HCT116 (cell line): Measurements from ENCODE around the gene TBL2. TPM values are rescaled to one million over a fixed set of nuclear protein-coding genes. Genes with fewer than 3 reads are reported as not detected.
A peak's percentile ranks its signal among the peaks of the same experiment; 100 is the strongest.

Experiments
- ATAC-seq: fragments of 200-7000 bp; cut with Tn5 transposase; 2 replicates; pipeline ENCODE4 v1.9.1; 2020; ENCODE audit warnings: mild to moderate bottlenecking, moderate library complexity
- BruUV-seq: library from RNA; stranded (reverse); fragments of 400-500 nt; replicated peaks from 2 replicates; lab custom pipeline; 2021; lab: Mats Ljungman, UMichigan
- CTCF ChIA-PET: fragments of 300-600 bp; sonication (Branson Sonifier 250); formaldehyde crosslinking; loops from one replicate; lab custom pipeline; 2021; ENCODE audit warnings: antibody characterized with exemption; lab: Charles Lee
- POLR2A ChIA-PET: fragments of 300-600, 350-600 bp; sonication (Branson Sonifier 250); formaldehyde crosslinking; loops from one replicate; lab custom pipeline; 2021; ENCODE audit warnings: antibody characterized with exemption; lab: Charles Lee
- RAD21 ChIA-PET, 2 experiments: fragments of 300-600 bp; sonication (Branson Sonifier 250); formaldehyde crosslinking; loops; one replicate each; lab custom pipeline; 2023; ENCODE audit warnings: low total read pairs in 2 of 2; ENCODE audit not compliant: uncharacterized antibody in 2 of 2, unreplicated experiment in 2 of 2, low non-redundant PET in 1 of 2; lab: Charles Lee
- DNase-seq: peaks from one replicate; pipeline ENCODE4 v3.0.0-alpha.2; 2010; ENCODE audit warnings: low read depth, low spot score
- H2AFZ ChIP-seq: fragments of 200-600 bp; shearing (Covaris generic), sonication (generic); 2 replicates; pipeline ENCODE4 v1.6.1; 2017; ENCODE audit warnings: low read depth, mixed run types, mixed read lengths, antibody characterized with exemption, low read length; ENCODE audit not compliant: poor library complexity, severe bottlenecking
- H3K27ac ChIP-seq: 2 replicates; pipeline ENCODE4 v1.5.1; 2012; ENCODE audit warnings: low read depth, low read length
- H3K27me3 ChIP-seq: fragments of 200-600 bp; sonication (generic); 2 replicates; pipeline ENCODE4 v1.6.1; 2016; ENCODE audit warnings: mixed run types, low read length, mixed read lengths; ENCODE audit not compliant: insufficient read depth
- H3K36me3 ChIP-seq, 2 experiments: fragments of 200-500 bp in 1 of 2; fragments of 200-600 bp in 1 of 2; sonication (Bioruptor generic) in 1 of 2; sonication (generic) in 1 of 2; 2 replicates each; pipeline versions ENCODE4 v1.5.1 to v1.6.1; 2014 to 2016; ENCODE audit warnings: low read length in 2 of 2, inconsistent platforms in 1 of 2, mixed read lengths in 1 of 2, mixed run types in 1 of 2; ENCODE audit not compliant: insufficient read depth in 2 of 2, control insufficient read depth in 1 of 2
- H3K4me1 ChIP-seq, 2 experiments: fragments of 200-600 bp in 1 of 2; sonication (generic) in 1 of 2; 2 replicates each; pipeline versions ENCODE4 v1.5.1 to v1.6.1; 2012 to 2017; ENCODE audit warnings: low read length in 2 of 2, inconsistent platforms in 1 of 2, mild to moderate bottlenecking in 1 of 2, mixed read lengths in 1 of 2, mixed run types in 1 of 2, moderate library complexity in 1 of 2; ENCODE audit not compliant: insufficient read depth in 2 of 2, control insufficient read depth in 1 of 2
- H3K4me2 ChIP-seq: fragments of 200-600 bp; sonication (generic); 2 replicates; pipeline ENCODE4 v1.6.1; 2017; ENCODE audit warnings: mixed run types, low read length, mixed read lengths
- H3K4me3 ChIP-seq, 2 experiments: fragments of 200-600 bp in 1 of 2; sonication (generic) in 1 of 2; replicated peaks in 1 of 2; 2 replicates each; pipeline ENCODE4 v1.5.1; 2011 to 2016; ENCODE audit warnings: low read length in 2 of 2, control low read depth in 1 of 2, low read depth in 1 of 2, mild to moderate bottlenecking in 1 of 2, mixed read lengths in 1 of 2, mixed run types in 1 of 2
- H3K79me2 ChIP-seq: fragments of 200-600 bp; sonication (generic); 2 replicates; pipeline ENCODE4 v1.6.1; 2017; ENCODE audit warnings: mild to moderate bottlenecking, mixed run types, low read length, moderate library complexity, mixed read lengths; ENCODE audit not compliant: insufficient read depth
- H3K9ac ChIP-seq: fragments of 200-600 bp; sonication (generic); 2 replicates; pipeline ENCODE4 v1.6.1; 2016; ENCODE audit warnings: low read length, mixed read lengths
- H3K9me2 ChIP-seq: fragments of 200-600 bp; sonication (generic), shearing (Covaris generic); 2 replicates; pipeline ENCODE4 v1.6.1; 2017; ENCODE audit warnings: mixed run types, mild to moderate bottlenecking, moderate library complexity; ENCODE audit not compliant: insufficient read depth
- H3K9me3 ChIP-seq, 2 experiments: fragments of 200-500 bp in 1 of 2; fragments of 200-600 bp in 1 of 2; sonication (Bioruptor generic) in 1 of 2; sonication (generic) in 1 of 2; 2 replicates each; pipeline ENCODE4 v1.6.1; 2014 to 2017; ENCODE audit warnings: low read length in 2 of 2, mixed read lengths in 2 of 2, inconsistent platforms in 1 of 2, low read depth in 1 of 2, mild to moderate bottlenecking in 1 of 2, mixed run types in 1 of 2, moderate library complexity in 1 of 2; ENCODE audit not compliant: control insufficient read depth in 1 of 2, insufficient read depth in 1 of 2
- H4K20me1 ChIP-seq: fragments of 200-600 bp; sonication (generic), shearing (Covaris generic); 2 replicates; pipeline ENCODE4 v1.6.1; 2017; ENCODE audit warnings: mixed run types, mild to moderate bottlenecking, moderate library complexity; ENCODE audit not compliant: insufficient read depth
- ATF3 ChIP-seq: IDR thresholded peaks from 2 replicates; pipeline ENCODE4 v1.6.1; 2012
- CBX3 ChIP-seq: IDR thresholded peaks from 2 replicates; pipeline ENCODE4 v1.6.1; 2012; ENCODE audit warnings: low read depth
- EZH2 ChIP-seq: fragments of 200-600 bp; sonication (generic); IDR thresholded peaks from 2 replicates; pipeline ENCODE4 v1.6.1; 2017; ENCODE audit warnings: antibody characterized with exemption, mixed run types
- POLR2A ChIP-seq: IDR thresholded peaks from 2 replicates; pipeline ENCODE4 v1.7.0; 2011; ENCODE audit warnings: borderline replicate concordance; ENCODE audit not compliant: insufficient read depth, insufficient read length; ENCODE audit errors: extremely low read depth
- REST ChIP-seq: IDR thresholded peaks from 2 replicates; pipeline ENCODE4 v1.6.1; 2012; ENCODE audit warnings: low read depth
- SIN3A ChIP-seq: IDR thresholded peaks from 2 replicates; pipeline ENCODE4 v1.6.1; 2012; ENCODE audit warnings: low read depth
- YY1 ChIP-seq: IDR thresholded peaks from 2 replicates; pipeline ENCODE4 v1.6.1; 2011; ENCODE audit warnings: low read length, low read depth, moderate library complexity, mild to moderate bottlenecking; ENCODE audit not compliant: insufficient replicate concordance; ENCODE audit errors: extremely low read depth
- ZFX ChIP-seq: fragments of 450-650 bp; IDR thresholded peaks from 2 replicates; pipeline ENCODE4 v1.6.1; 2017
- ZNF274 ChIP-seq: fragments of 200-500 bp; sonication (Bioruptor generic); IDR thresholded peaks from 2 replicates; pipeline ENCODE4 v1.6.1; 2014; ENCODE audit warnings: mild to moderate bottlenecking, low read depth, low read length, inconsistent platforms
- intact Hi-C: fragments of 100-400 bp; cut with micrococcal nuclease; formaldehyde crosslinking; loops from 2 replicates; pipeline ENCODE4 v1.10.0; 2022
- total RNA-seq: library from RNA; stranded (reverse); gene quantifications from one replicate; pipeline ENCODE4 v1.2.1, GENCODE V29; 2021; ENCODE audit not compliant: unreplicated experiment
- TF ChIP-seq, protein P1 (sequence below): IDR thresholded peaks from 2 replicates; pipeline ENCODE4 v1.6.1; 2011; ENCODE audit warnings: mild to moderate bottlenecking, low read length, moderate library complexity; ENCODE audit not compliant: insufficient replicate concordance; ENCODE audit errors: extremely low read depth

Gene TBL2
- total RNA-seq, 1 experiment from 2014 or later, result 55.0 TPM

GRCh38 chr7:73624669-73625001 lies 46.3 kb upstream of the TBL2 start:
- peak overlapping the region in 1 of 2 experiments; percentile 91; a peak in 2 of 4 replicates for H3K4me3 ChIP-seq

DNA sequence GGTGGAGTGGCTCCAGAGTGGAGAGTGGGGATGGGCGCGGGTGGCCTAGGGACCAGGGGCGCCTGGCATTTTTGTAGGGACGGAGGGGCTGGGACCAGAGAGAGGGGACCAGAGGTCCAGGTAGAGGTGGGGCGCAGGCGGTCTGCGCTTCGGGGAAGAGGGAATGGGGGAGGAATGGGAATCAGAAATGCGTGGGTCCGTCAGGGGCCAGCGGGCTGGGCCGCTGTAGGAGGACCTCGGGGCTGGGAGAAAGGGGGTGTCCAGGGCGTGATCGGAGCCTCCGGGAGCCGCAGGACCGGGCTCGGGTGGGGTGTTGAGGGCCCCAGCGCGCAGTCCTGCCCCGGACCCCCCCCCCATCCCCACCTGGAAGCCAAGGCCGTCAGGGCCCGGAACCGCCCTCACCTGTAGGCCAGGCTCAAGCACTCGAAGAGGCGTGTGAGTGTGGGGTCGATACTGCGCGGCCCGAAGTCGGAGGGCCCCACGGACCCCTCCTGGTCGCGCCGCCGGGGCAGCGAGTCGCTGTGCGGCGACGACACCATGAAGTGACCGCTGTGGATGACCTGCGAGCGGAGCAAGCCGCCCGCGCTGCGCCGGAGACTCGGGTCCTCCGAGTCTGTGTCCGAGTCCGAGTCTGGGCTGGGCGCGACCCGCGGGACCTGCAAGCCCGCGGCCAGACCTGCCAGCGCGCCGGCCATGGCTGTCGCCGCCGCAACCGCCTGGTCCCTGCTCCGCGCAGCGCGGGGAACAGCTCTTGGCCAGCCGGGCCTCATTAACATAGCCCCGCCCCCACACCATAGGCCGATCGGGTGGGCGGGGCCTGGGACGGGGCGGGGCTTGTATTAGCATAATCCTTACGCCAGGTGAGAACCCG lies 45.7 kb upstream of the TBL2 start, which contains the start of gene MLXIPL:
TSS of gene MLXIPL (minus strand) at position 725 of the 871 bp plus-strand sequence. CDS start at position 695, 30 bp downstream.
- CTCF ChIA-PET, result interaction anchor here (0.6 to 1.1 kb wide), 5 partner anchors 12 to 110 kb away, joined by 3 to 6 read pairs (median 3); no protein-coding TSS in a partner anchor
- Histone ChIP-seq H3K27ac (peak within 1 kb of the TSS; percentile 92), H2AFZ (no peak within 1 kb of the TSS), H3K79me2 (peaks cover 16% of the 10 kb centered on the region; the same call in 1 of the 2 replicates), H3K36me3 (no peaks in the 10 kb centered on the region), H3K9me3 (no peaks in the 10 kb centered on the region), H3K4me3 (peak within 1 kb of the TSS; percentile 77 to 91), H4K20me1 (no peaks in the 10 kb centered on the region), H3K4me1 (peaks cover 22 to 46% of the 10 kb centered on the region in 2 experiments), H3K4me2 (peak within 1 kb of the TSS; percentile 99), H3K27me3 (no peaks in the 10 kb centered on the region), H3K9ac (peak within 1 kb of the TSS; percentile 87), H3K9me2 (no peaks in the 10 kb centered on the region)
- RAD21 ChIA-PET, result interaction anchor here (0.6 to 1.4 kb wide), 4 partner anchors 9 to 83 kb away, joined by 3 to 4 read pairs (median 4); no protein-coding TSS in a partner anchor
- DNase-seq, result peak; percentile 75
- intact Hi-C loops, result loop anchor here (2.0 to 10.0 kb wide), 2 partner anchors 45 to 231 kb away; no protein-coding TSS in a partner anchor
- peak; percentile 90 for ATAC-seq
- POLR2A ChIA-PET, result interaction anchor here (0.6 to 2.5 kb wide), 11 partner anchors 13 to 208 kb away, joined by 3 to 16 read pairs (median 4); no protein-coding TSS in a partner anchor
- BruUV-seq, result no TSS peak
- TF ChIP-seq, protein P1, sequence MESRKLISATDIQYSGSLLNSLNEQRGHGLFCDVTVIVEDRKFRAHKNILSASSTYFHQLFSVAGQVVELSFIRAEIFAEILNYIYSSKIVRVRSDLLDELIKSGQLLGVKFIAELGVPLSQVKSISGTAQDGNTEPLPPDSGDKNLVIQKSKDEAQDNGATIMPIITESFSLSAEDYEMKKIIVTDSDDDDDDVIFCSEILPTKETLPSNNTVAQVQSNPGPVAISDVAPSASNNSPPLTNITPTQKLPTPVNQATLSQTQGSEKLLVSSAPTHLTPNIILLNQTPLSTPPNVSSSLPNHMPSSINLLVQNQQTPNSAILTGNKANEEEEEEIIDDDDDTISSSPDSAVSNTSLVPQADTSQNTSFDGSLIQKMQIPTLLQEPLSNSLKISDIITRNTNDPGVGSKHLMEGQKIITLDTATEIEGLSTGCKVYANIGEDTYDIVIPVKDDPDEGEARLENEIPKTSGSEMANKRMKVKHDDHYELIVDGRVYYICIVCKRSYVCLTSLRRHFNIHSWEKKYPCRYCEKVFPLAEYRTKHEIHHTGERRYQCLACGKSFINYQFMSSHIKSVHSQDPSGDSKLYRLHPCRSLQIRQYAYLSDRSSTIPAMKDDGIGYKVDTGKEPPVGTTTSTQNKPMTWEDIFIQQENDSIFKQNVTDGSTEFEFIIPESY, result no peak
- TF ChIP-seq ZNF274 (no peak), EZH2 (no peak), ZFX (peak; percentile 54; the same call in 1 of the 2 replicates), CBX3 (no peak), POLR2A (peak; percentile 90), REST (no peak), YY1 (peak; percentile 79), ATF3 (no peak)

More at GRCh38 chr7:73624669-73625001, 46.3 kb upstream of the TBL2 start:
- Histone ChIP-seq H3K27ac (peak overlapping the region; percentile 92; the same call in 1 of the 2 replicates), H4K20me1 (no peaks in the 10 kb centered on the region), H3K4me1 (peaks cover 25 to 52% of the 10 kb centered on the region in 2 experiments), H3K79me2 (peaks cover 16% of the 10 kb centered on the region; the same call in 1 of the 2 replicates)
- no peak for DNase-seq
- peak; percentile 9 for TF ChIP-seq POLR2A
- no peak for TF ChIP-seq SIN3A
- TF ChIP-seq, all 23 proteins: peak for 1
- CTCF ChIA-PET, result interaction anchor here (0.6 to 1.1 kb wide), 5 partner anchors 12 to 110 kb away, joined by 3 to 6 read pairs (median 3); no protein-coding TSS in a partner anchor
- Histone ChIP-seq H3K9me3 (no peaks in the 10 kb centered on the region), H3K4me2 (peak overlapping the region; percentile 99), H2AFZ (no peak overlapping the region), H3K27me3 (no peaks in the 10 kb centered on the region), H3K36me3 (no peaks in the 10 kb centered on the region), H3K9me2 (no peaks in the 10 kb centered on the region), H3K9ac (peak overlapping the region; percentile 87; the same call in 1 of the 2 replicates)
- intact Hi-C loops, result loop anchor here (2.0 to 10.0 kb wide), 2 partner anchors 44 to 230 kb away; no protein-coding TSS in a partner anchor
- BruUV-seq, result no TSS peak
- POLR2A ChIA-PET, result interaction anchor here (0.6 to 2.5 kb wide), 11 partner anchors 12 to 208 kb away, joined by 3 to 16 read pairs (median 4); no protein-coding TSS in a partner anchor
- ATAC-seq, result no peak
- RAD21 ChIA-PET, result interaction anchor here (0.6 to 0.7 kb wide), 2 partner anchors 10 to 82 kb away, joined by 3 to 4 read pairs; no protein-coding TSS in a partner anchor
